Measurements from ENCODE around the gene SRP9.

The SRP9 gene

DNA sequence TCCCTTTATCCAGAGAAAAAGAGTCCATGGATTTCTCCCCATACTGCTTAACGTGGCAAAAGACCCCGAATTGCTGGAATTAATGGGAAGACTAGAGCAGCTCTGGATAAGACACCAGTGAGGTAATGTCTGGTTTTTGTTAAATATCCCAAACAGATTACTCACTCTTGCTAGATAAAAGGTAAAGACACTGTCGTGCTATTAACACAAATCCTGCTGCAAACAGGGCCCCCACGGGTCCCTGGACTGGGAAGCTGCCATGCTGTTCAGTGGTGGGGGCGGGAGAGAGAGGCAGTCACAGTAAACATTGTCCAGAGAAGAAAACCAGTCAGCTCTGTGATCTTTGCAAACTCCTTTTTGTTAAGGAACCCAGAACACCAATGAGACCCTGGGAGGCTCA lies 15.2 kb upstream of the SRP9 start:
- TF ChIP-seq CTCF (IDR thresholded peaks at IDR 0.05; ENCODE audit: control insufficient read depth, insufficient read depth, low read depth, low read length, missing control alignments): no peak
- no peak overlapping the region for H3K4me3 ChIP-seq (ENCODE audit: control insufficient read depth, low read depth, low read length)
- no peak for DNase-seq (ENCODE audit: low read depth)

DNA sequence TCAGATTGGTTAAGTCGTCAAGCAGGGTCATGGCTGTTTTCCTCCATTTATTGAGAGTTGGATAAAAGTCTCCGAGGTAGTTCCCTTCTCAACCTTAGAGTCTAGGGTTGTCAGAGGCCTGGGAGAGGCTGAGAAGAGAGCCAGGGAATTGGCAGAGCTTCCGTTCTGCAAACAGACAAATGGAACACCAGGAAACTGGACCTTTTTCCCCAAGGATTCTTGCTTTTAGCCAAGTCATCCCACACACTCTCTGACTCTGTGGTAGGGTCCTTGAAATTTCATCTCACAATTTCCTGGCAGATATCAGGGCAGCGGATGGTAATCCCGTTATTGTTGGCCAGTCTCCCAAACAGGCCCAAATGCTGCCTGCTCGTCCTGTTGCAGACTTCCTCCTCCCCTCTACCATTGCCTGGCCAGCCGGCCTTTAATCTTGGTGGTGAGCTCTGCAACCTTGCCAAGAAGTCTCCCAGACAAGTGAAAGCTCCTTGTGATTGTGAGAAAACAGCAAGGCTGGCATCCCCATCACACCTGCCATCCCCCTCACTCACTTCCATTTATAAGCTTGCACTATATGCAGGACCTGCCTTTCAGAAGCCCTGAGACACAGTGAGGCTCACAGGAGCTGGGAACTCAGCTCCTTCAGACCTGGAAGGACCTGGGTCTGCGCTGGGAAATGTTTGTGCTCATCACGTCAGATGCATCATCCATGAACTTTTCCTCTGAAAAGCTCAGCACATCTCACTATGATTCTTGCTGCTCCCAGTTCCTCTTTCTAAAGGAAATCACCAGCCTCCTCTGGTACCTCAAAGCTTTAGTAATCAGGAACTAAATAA lies 13.7 kb upstream of the SRP9 start:
- no peak for TF ChIP-seq CTCF (IDR thresholded peaks at IDR 0.05; ENCODE audit: control insufficient read depth, insufficient read depth, low read depth, low read length, missing control alignments)
- H3K4me3 ChIP-seq (ENCODE audit: control insufficient read depth, low read depth, low read length): no peak overlapping the region
- no peak for DNase-seq (ENCODE audit: low read depth)

GRCh38 chr1:225765982-225766674 lies 11.5 kb upstream of the SRP9 start:
- DNase-seq (ENCODE audit: low read depth): no peak
- no peak for TF ChIP-seq CTCF (IDR thresholded peaks at IDR 0.05; ENCODE audit: control insufficient read depth, insufficient read depth, low read depth, low read length, missing control alignments)
- H3K4me3 ChIP-seq (ENCODE audit: control insufficient read depth, low read depth, low read length): no peak overlapping the region

GRCh38 chr1:225766967-225767633 lies 10.5 kb upstream of the SRP9 start:
- TF ChIP-seq CTCF (IDR thresholded peaks at IDR 0.05; ENCODE audit: control insufficient read depth, insufficient read depth, low read depth, low read length, missing control alignments): no peak
- DNase-seq (ENCODE audit: low read depth): peak; percentile 95
- H3K4me3 ChIP-seq (ENCODE audit: control insufficient read depth, low read depth, low read length): no peak overlapping the region

- no peak for DNase-seq (ENCODE audit: low read depth)
- TF ChIP-seq CTCF (IDR thresholded peaks at IDR 0.05; ENCODE audit: control insufficient read depth, insufficient read depth, low read depth, low read length, missing control alignments): no peak
- H3K4me3 ChIP-seq (ENCODE audit: control insufficient read depth, low read depth, low read length): no peak overlapping the region
These were observed 9.7 kb upstream of the SRP9 start for GRCh38 chr1:225767634-225768540.
